GM19035 (cell line): Measurements from ENCODE around the gene DUSP12.
"Not testable (repeated sequence)": the region's sequence is repeated elsewhere in the genome, so short reads cannot be mapped to it uniquely, and the experiment has no call there.

Source experiments
- ATAC-seq: cut with Tn5 transposase; IDR thresholded peaks from one replicate; pipeline ENCODE4 v1.9.1; 2021; ENCODE audit not compliant: unreplicated experiment

The DUSP12 gene

GRCh38 chr1:161749509-161750407 lies at the start of gene DUSP12:
Gene DUSP12 (plus strand): TSS chr1:161749786. CDS start chr1:161749802, 16 bp downstream.
- peak; percentile 97 for ATAC-seq

- no peak for ATAC-seq
These were observed 47.3 kb upstream of the DUSP12 start for GRCh38 chr1:161702250-161702649.

GRCh38 chr1:161705537-161705936 lies 44.0 kb upstream of the DUSP12 start:
- ATAC-seq = no peak

- no peak for ATAC-seq
These were observed 43.5 kb upstream of the DUSP12 start for GRCh38 chr1:161706113-161706481.

GRCh38 chr1:161706482-161707347 lies 42.9 kb upstream of the DUSP12 start, which contains the start of gene FCRLA:
Gene FCRLA (plus strand): TSS chr1:161707229. CDS start chr1:161707265, 36 bp downstream.
- peak; percentile 67 for ATAC-seq

- ATAC-seq = no peak
These were observed 42.1 kb upstream of the DUSP12 start for GRCh38 chr1:161707503-161707902.

GRCh38 chr1:161709373-161709772 lies 40.2 kb upstream of the DUSP12 start:
- ATAC-seq = no peak

GRCh38 chr1:161710560-161710959 lies 39.0 kb upstream of the DUSP12 start:
- no peak for ATAC-seq

GRCh38 chr1:161718559-161719324 lies 30.8 kb upstream of the DUSP12 start:
- ATAC-seq = peak; percentile 57

- ATAC-seq = peak; percentile 52
These were observed 30.3 kb upstream of the DUSP12 start for GRCh38 chr1:161719325-161719611.

GRCh38 chr1:161720422-161720821 lies 29.2 kb upstream of the DUSP12 start:
- no peak for ATAC-seq

- no peak for ATAC-seq
These were observed 28.4 kb upstream of the DUSP12 start, which contains the start of gene FCRLB for GRCh38 chr1:161720956-161721737. Gene FCRLB (plus strand): TSS chr1:161721544. CDS start chr1:161722673, 1,129 bp downstream.

GRCh38 chr1:161721738-161722343 lies 27.7 kb upstream of the DUSP12 start:
- no peak for ATAC-seq

GRCh38 chr1:161722406-161722805 lies 27.2 kb upstream of the DUSP12 start:
- ATAC-seq = no peak

GRCh38 chr1:161723459-161724141 lies 26.0 kb upstream of the DUSP12 start:
- no peak for ATAC-seq

- ATAC-seq = not testable (repeated sequence)
These were observed 24.2 kb upstream of the DUSP12 start for GRCh38 chr1:161725258-161725907.

GRCh38 chr1:161725908-161726472 lies 23.6 kb upstream of the DUSP12 start:
- ATAC-seq = peak; percentile 28

GRCh38 chr1:161726473-161727255 lies 22.9 kb upstream of the DUSP12 start:
- ATAC-seq = peak; percentile 62
